ENCODE data around the gene STRAP.
"Not testable (repeated sequence)": the region's sequence is repeated elsewhere in the genome, so short reads cannot be mapped to it uniquely, and the experiment has no call there.

Gene STRAP

DNA sequence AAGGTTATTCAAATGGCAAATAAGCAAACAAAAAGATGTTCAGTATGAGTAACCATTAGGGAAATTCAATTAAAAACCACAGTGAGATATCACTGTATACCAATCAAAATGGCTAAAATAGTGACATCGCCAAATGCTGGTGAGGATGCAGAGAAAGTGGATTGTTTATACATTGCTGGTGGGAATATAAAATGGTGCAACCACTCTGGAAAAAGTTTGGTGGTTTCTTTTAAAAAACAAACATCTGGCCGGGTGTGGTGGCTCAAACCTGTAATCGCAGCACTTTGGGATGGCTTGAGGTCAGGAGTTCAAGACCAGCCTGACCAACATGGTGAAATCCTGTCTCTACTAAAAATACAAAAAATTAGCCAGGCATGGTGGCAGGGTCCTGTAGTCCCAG is 14.0 kb upstream of the STRAP start:
- DNase-seq (ENCODE audit: low read depth in 4 of 4, low spot score in 1 of 4): no peak

DNA sequence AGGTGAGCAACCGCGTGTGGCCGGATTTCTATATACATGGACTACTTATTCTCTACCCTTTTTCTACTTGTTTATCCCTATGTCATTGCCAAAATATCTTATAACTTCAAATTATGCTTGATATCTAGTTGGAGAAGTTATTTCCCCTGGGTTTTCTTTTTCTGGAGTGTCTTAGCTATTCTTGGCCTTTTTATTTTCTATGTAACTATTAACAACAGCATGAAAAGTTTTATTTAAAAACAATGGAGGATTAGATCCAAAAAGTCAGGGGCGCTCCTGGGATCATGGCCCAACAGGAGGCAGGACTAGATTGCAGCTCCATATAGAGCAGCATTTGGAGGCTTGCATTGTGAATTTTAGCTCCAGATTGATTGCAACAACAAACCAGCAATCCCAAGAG is 8.6 kb upstream of the STRAP start:
- DNase-seq (ENCODE audit: low read depth in 4 of 4, low spot score in 1 of 4): no peak

DNA sequence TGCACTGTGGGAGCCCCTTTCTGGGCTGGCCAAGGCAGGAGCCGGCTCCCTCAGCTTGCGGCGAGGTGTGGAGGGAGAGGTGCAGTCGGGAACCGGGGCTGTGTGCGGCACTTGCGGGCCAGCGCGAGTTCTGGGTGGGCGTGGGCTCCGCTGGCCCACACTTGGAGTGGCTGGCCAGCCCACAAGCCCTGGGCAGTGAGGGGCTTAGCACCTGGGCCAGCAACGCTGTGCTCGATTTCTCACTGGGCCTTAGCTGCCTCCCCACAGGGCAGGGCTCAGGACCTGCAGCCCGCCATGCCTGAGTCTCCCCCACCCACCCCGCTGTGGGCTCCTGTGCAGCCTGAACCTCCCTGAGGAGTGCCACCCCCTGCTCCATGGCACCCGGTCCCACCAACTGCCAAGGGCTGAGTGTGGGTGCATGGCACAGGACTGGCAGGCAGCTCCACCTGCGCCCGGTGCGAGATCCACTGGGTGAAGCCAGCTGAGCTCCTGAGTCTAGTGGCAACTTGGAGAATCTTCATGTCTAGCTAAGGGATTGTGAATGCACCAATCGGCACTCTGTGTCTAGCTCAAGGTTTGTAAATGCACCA is 7.5 kb upstream of the STRAP start:
- not testable (repeated sequence) for DNase-seq (ENCODE audit: low read depth in 4 of 4, low spot score in 1 of 4)

GRCh38 chr12:15875863-15876262 is 6.3 kb upstream of the STRAP start:
- no peak for DNase-seq (ENCODE audit: low read depth in 4 of 4, low spot score in 1 of 4)

DNA sequence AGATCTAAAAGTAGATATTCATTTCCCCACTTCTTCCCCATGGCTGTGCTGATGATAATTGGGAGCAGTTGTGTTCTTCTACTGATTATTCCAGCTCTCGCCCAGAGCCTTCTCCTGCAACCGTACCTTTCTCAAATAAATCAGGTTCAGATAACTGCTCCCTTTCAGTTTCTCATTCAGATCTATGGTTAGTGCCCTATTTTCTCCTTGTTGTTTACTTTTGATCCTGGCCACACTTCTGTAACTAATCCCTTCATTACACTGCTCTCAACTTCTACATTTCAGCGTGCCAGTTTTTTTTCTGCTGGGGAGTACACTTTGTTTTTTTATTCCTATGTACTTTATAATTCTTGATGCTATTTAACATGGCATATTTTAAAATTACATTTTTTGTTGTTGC is 2.8 kb upstream of the STRAP start:
- DNase-seq (ENCODE audit: low read depth in 4 of 4, low spot score in 1 of 4): no peak

GRCh38 chr12:15880721-15881120 is 1.5 kb upstream of the STRAP start:
- DNase-seq (ENCODE audit: low read depth in 4 of 4, low spot score in 1 of 4): no peak

GRCh38 chr12:15883536-15883935 is 1.3 kb downstream of the STRAP start:
- no peak for DNase-seq (ENCODE audit: low read depth in 4 of 4, low spot score in 1 of 4)

DNA sequence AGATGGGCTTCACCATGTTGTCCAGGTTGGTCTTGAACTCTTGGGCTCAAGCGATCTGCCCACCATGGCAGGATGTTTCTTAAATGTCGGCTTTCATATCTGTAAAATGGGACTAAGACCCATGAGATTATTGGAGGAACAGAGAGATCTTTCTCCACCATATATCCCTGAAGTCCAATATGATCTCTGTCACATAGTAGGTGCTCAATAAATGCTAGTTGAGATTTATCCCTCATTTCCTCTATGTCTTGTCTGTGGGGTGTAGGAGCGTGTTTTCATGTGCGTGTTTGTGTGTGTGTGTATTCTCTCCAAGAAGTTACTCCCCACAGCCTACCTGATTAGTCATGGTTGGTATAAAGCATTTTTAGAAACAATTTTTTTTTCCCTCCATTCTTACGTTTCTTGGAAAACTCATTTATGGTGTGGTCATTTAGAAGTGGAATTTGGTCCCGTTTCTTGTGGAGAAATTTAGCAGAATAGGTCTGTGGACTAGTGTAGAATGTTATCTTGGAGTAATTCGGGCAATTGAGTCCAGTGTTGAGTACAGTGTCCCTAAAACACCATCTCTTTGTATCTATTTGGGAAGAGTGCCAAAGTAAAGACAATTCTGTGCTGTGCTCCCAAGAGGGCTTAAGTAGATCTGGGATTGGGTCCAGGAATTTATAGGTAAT is 4.3 kb downstream of the STRAP start:
- DNase-seq (ENCODE audit: low read depth in 4 of 4, low spot score in 1 of 4): no peak

DNA sequence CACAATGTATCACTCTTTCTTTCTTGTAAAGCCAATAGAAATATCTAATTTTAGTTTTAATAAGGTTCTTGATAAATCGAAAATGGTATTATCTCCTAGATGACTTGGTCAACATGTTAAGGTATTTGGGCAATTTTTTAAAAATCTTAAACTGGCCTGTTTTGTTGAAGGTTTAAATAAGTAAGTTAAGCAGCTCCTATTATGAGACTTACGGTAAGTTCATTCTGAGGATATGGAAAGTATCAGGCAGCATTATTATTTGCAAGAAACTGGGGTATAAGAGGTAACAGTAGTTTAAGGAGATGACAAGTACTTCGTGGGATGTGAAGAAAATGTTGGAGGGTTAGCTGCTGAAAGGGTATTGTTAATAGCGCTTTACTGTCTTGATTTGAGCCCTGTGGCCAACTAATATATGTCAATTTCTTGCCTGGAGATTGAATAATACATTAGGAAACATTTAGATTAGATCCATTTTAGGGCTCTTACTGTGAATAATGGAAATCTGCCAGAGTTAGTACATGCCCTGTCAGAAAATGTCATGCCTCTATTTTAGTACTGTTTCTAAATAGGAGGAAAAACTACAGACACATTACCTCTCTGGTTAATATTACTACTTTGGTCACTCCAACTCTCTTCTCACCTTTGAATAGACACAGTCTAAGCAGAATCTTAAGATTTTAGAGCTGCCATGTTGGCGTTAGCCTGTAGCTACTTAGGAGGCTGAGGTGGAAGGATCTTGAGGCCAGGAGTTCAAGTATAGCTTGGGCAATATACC is 5.0 kb downstream of the STRAP start:
- DNase-seq (ENCODE audit: low read depth in 4 of 4, low spot score in 1 of 4): no peak

- DNase-seq (ENCODE audit: low read depth in 4 of 4, low spot score in 1 of 4): no peak
Observed at GRCh38 chr12:15892645-15893259, 10.6 kb downstream of the STRAP start.

- no peak for DNase-seq (ENCODE audit: low read depth in 4 of 4, low spot score in 1 of 4)
Observed at GRCh38 chr12:15893260-15893659, 11.1 kb downstream of the STRAP start.

- no peak for DNase-seq (ENCODE audit: low read depth in 4 of 4, low spot score in 1 of 4)
Observed at GRCh38 chr12:15896867-15897266, 14.7 kb downstream of the STRAP start.

DNA sequence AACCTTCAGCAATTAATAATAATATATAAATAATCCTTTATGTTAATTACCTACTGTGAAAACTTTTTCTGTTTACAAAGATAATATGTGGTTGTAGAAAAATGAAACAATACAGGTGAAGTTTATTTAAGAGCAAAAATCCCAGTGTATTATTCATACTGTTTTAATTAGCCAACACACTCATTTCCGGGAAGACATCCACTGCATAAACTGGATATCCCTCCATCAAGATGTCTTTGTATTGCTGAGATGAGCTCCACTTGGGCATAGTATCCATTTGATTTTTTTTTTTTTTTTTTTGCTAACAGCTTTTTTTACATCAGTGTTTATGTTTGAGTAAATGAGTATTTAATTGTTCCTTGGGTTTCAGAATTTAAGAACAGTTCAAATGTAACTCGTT is 15.2 kb downstream of the STRAP start:
- DNase-seq (ENCODE audit: low read depth in 4 of 4, low spot score in 1 of 4): no peak

DNA sequence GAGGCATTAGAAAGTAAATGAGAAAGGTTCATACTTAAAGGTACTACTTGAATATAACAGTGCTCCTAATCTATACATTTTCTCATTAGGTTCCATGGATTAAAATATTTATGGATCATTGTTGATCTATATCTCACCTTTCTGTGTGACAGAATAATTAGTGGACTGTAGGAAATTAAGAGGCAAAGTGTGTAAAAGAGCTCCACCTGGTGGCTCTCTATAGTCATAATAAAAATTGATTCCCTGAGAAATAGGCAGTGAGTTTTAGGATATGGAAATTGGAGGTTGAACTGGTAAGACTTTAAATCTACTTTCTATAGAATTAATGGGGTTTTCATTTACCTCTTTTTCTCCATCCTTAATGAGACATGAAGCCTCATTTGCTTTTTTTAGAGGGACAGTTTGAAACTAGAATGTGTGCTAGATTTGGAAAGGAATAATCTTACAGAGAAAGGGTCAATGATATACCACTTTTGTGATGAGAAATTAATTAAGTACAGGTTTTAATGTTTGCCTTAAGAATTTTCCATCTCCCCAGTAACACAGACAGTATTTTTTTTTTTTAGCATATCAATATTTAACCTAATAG is 17.2 kb downstream of the STRAP start:
- no peak for DNase-seq (ENCODE audit: low read depth in 4 of 4, low spot score in 1 of 4)

DNA sequence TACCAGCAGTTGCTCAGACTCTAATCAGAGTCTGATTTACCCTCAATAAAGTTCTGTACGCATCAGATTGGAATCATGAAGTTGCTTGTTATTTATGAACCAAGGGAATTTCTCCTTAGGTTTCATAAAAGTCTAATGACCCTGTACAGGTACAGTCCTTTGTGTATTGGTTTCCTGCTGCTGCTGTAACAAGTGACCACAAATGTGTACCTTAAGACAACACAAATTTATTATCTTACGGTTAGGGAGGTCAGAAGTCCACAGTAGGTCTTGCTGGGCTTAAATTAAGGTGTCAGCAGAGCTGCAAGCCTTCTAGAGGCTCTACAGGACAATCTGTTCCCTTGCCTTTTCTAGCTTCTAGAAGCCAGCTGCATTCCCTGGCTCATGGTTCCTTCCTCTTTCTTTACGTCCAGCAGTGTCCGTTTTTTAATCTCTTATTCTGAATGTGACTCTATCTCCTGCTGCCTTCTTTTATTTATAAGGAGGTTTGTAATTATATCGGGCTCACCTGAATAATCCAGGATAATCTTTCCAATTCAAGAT is 22.3 kb downstream of the STRAP start:
- DNase-seq (ENCODE audit: low read depth in 4 of 4, low spot score in 1 of 4): no peak

- no peak for DNase-seq (ENCODE audit: low read depth in 4 of 4, low spot score in 1 of 4)
Observed at GRCh38 chr12:15910468-15910863, 28.3 kb downstream of the STRAP start.

DNA sequence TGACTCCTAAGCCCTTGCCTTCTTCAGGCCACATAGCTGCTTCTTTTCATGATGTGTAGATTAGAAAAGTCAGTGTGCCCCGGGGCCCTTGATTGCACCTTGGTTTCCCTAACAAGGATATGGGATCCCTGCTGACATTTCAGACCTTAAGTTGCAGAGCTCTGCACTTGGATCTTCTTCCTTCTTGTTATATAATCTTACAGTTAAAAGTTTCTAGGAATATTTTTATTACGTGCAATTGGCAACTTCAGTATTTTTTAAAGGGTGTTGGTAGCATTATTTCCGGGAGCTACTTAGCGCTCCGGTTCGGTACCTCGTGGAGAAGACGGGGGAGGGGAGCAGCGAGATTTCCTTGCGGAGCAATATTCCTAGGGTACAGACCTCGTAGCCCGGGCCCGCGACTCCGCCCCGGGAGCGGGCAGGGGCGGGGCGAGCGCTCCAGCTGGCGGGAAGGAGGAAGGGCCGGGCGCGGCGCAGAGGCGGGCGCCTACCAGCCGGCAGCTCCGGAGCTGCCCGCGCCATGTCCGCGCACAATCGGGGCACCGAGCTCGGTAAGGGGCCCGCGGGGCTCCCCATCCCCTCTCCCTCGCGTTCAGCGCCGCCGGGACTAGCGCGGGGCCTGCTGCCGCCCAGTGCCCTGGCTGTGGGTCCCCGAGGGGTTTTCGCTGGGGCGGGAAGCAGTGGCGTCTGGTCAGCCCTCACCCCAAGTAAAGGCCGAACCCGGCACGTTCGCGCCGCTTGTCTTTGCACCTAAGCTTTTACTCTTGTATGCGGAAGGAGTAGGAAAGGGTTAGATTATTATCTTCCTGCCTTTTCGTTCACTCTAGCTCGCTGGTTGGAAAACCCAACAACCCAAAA is 28.9 kb downstream of the STRAP start, which contains the start of gene DERA:
Gene DERA (plus strand): TSS at position 469 of the 858 bp plus-strand sequence. CDS start 52 bp downstream, at position 521.
- peak; percentile 25 to 45 (median 26) for DNase-seq (ENCODE audit: low read depth in 4 of 4, low spot score in 1 of 4)

GRCh38 chr12:15911931-15912330 is 29.7 kb downstream of the STRAP start:
- not testable (repeated sequence) for DNase-seq (ENCODE audit: low read depth in 4 of 4, low spot score in 1 of 4)

DNA sequence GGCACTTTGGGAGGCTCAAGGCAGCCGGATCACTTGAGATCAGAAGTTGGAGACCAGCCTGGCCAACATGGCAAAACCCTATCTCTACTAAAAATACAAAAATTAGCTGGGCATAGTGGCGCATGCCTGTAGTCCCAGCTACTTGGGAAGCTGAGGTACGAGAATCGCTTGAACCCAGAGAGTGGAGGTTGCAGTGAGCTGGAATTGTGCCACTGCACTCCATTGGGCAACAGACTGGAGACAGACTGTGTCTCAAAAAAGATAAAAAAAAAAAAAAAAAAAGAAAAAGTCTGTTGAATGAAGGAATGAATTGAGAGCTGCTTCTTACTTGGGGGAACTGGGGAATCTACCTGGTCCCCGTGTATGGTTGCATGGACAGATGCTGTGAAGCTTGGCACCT is 31.9 kb downstream of the STRAP start:
- not testable (repeated sequence) for DNase-seq (ENCODE audit: low read depth in 4 of 4, low spot score in 1 of 4)

GRCh38 chr12:15918066-15918465 is 35.9 kb downstream of the STRAP start:
- DNase-seq (ENCODE audit: low read depth in 4 of 4, low spot score in 1 of 4): no peak

All from stimulated activated CD4-positive, alpha-beta T cell treated with anti-CD3 and anti-CD28 coated beads, Interleukin-1b, Interleukin-23, amount 100 ng/mL, for 24 hours (primary cell).